ENCODE measurements around the gene ZGLP1. TPM values are rescaled to one million over a fixed set of nuclear protein-coding genes. Genes with fewer than 3 reads are reported as not detected.
A peak's percentile ranks its signal among the peaks of the same experiment; 100 is the strongest.

ZGLP1 gene
- total and polyA plus RNA-seq, 2 of the 13 experiments (the other 11 are each of a cell fraction or from before 2014, with no cell fraction given): 2.4 to 3.0 TPM

- TF ChIP-seq, protein P1, sequence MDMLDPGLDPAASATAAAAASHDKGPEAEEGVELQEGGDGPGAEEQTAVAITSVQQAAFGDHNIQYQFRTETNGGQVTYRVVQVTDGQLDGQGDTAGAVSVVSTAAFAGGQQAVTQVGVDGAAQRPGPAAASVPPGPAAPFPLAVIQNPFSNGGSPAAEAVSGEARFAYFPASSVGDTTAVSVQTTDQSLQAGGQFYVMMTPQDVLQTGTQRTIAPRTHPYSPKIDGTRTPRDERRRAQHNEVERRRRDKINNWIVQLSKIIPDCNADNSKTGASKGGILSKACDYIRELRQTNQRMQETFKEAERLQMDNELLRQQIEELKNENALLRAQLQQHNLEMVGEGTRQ (IDR thresholded peaks at IDR 0.05; ENCODE audit: low read depth, low read length): no peak
- TF ChIP-seq, protein P1 (CRISPR knock-in tag; IDR thresholded peaks at IDR 0.05; ENCODE audit: borderline replicate concordance): peak; percentile 25; the same call in 1 of the 2 replicates
- TF ChIP-seq ZFP37 (CRISPR knock-in tag; IDR thresholded peaks at IDR 0.05; ENCODE audit: borderline replicate concordance) (no peak), THAP11 (CRISPR knock-in tag; IDR thresholded peaks at IDR 0.05) (peak; percentile 84), HOXA5 (CRISPR knock-in tag; IDR thresholded peaks at IDR 0.05) (no peak), ZBED4 (CRISPR knock-in tag; IDR thresholded peaks at IDR 0.05; ENCODE audit: borderline replicate concordance) (0 out of 2 replicates have a peak, but pooled peaks have one; percentile 42), KAT7 (CRISPR knock-in tag; IDR thresholded peaks at IDR 0.05; ENCODE audit: borderline replicate concordance) (0 out of 2 replicates have a peak, but pooled peaks have one; percentile 28), NR2F6 (IDR thresholded peaks at IDR 0.05) (no peak), NR2F6 (CRISPR knock-in tag; IDR thresholded peaks at IDR 0.05) (peak; percentile 17), HMG20A (CRISPR knock-in tag; IDR thresholded peaks at IDR 0.05; ENCODE audit: borderline replicate concordance) (no peak), ZNF598 (CRISPR knock-in tag; IDR thresholded peaks at IDR 0.05; ENCODE audit: borderline replicate concordance) (no peak), ZNF569 (CRISPR knock-in tag; IDR thresholded peaks at IDR 0.05; ENCODE audit: borderline replicate concordance) (0 out of 2 replicates have a peak, but pooled peaks have one; percentile 8), NR2F1 (CRISPR knock-in tag; IDR thresholded peaks at IDR 0.05) (no peak), ZFYVE20 (CRISPR knock-in tag; IDR thresholded peaks at IDR 0.05; ENCODE audit: borderline replicate concordance, low read depth) (no peak), MXD1 (CRISPR knock-in tag; IDR thresholded peaks at IDR 0.05) (peak; percentile 73; the same call in 1 of the 2 replicates), ZNF850 (CRISPR knock-in tag; conservative IDR thresholded peaks at IDR 0.05) (no peak), ZNF263 (CRISPR knock-in tag; IDR thresholded peaks at IDR 0.05) (0 out of 2 replicates have a peak, but pooled peaks have one; percentile 40), ZNF766 (CRISPR knock-in tag; IDR thresholded peaks at IDR 0.05; ENCODE audit: borderline replicate concordance) (no peak; the same call in none of the 2 replicates), GATAD2A (CRISPR knock-in tag; IDR thresholded peaks at IDR 0.05) (peak; percentile 11; the same call in 1 of the 2 replicates)
Measured at GRCh38 chr19:10332965-10333757, 23.5 kb upstream of the ZGLP1 start, which contains the start of gene RAVER1 (continued).

Data from HepG2 (cell line).